H1 (cell line): Measurements from ENCODE around the gene CD300LB. TPM values are rescaled to one million over a fixed set of nuclear protein-coding genes. Genes with fewer than 3 reads are reported as not detected.

Experiments
- CTCF ChIA-PET: fragments of 300-600 bp; sonication (Branson Sonifier 250); formaldehyde crosslinking; loops from one replicate; lab custom pipeline; 2021; ENCODE audit not compliant: partially characterized antibody; lab: Charles Lee
- POLR2A ChIA-PET: fragments of 300-600 bp; sonication (Branson Sonifier 250); formaldehyde crosslinking; loops from one replicate; lab custom pipeline; 2021; ENCODE audit warnings: inconsistent platforms; ENCODE audit not compliant: partially characterized antibody; lab: Charles Lee
- DNase-seq, 2 experiments: peaks; one replicate each; pipeline versions ENCODE4 v3.0.0 to v3.0.0-alpha.2; 2010 to 2022; ENCODE audit warnings: low spot score in 2 of 2, low read depth in 1 of 2, mixed read lengths in 1 of 2
- FAIRE-seq: peaks from 2 replicates; lab custom pipeline; 2011; peaks lifted over from hg19 to GRCh38; lab: Jason Lieb, UNC
- H2AFZ ChIP-seq: 2 replicates; pipeline ENCODE4 v1.8.1; 2012; ENCODE audit warnings: low read length, inconsistent platforms
- H2AK5ac ChIP-seq: 2 replicates; pipeline ENCODE4 v1.6.1; 2013; ENCODE audit warnings: low read depth, low read length
- H2BK120ac ChIP-seq: replicated peaks from 2 replicates; pipeline ENCODE3; 2013; ENCODE audit warnings: low read depth, low read length, inconsistent platforms
- H2BK12ac ChIP-seq: 2 replicates; pipeline ENCODE4 v1.6.1; 2013; ENCODE audit warnings: low read depth, low read length
- H2BK15ac ChIP-seq: 2 replicates; pipeline ENCODE4 v1.6.1; 2013; ENCODE audit warnings: low read length
- H2BK20ac ChIP-seq: 2 replicates; pipeline ENCODE4 v1.6.1; 2013; ENCODE audit warnings: low read length
- H2BK5ac ChIP-seq: 2 replicates; pipeline ENCODE4 v1.6.1; 2013; ENCODE audit warnings: low read depth, low read length
- H3K14ac ChIP-seq: 2 replicates; pipeline ENCODE4 v1.6.1; 2013; ENCODE audit warnings: inconsistent platforms; ENCODE audit not compliant: insufficient read length
- H3K18ac ChIP-seq: 2 replicates; pipeline ENCODE4 v1.6.1; 2013; ENCODE audit warnings: low read length; ENCODE audit errors: extremely low read depth
- H3K23ac ChIP-seq: 2 replicates; pipeline ENCODE4 v1.6.1; 2013; ENCODE audit warnings: inconsistent platforms; ENCODE audit not compliant: insufficient read length
- H3K23me2 ChIP-seq: 2 replicates; pipeline ENCODE4 v1.6.1; 2013; ENCODE audit warnings: low read depth, low read length
- H3K27ac ChIP-seq: 2 replicates; pipeline ENCODE4 v1.6.1; 2011; ENCODE audit warnings: low read depth, low read length, inconsistent platforms
- H3K27me3 ChIP-seq, 4 experiments: replicated peaks in 1 of 4; 1 replicate in 1 of 4; 2 replicates in 3 of 4; pipeline versions ENCODE4 v1.6.1 to v1.8.1; 2011 to 2013; ENCODE audit warnings: low read length in 3 of 4, mild to moderate bottlenecking in 3 of 4, inconsistent platforms in 2 of 4, mixed read lengths in 2 of 4, moderate library complexity in 1 of 4; ENCODE audit not compliant: control insufficient read depth in 3 of 4, insufficient read depth in 3 of 4; ENCODE audit errors: extremely low read depth in 1 of 4
- H3K36me3 ChIP-seq, 4 experiments: 2 replicates each; pipeline versions ENCODE4 v1.6.1 to v1.8.1; 2011 to 2013; ENCODE audit warnings: mild to moderate bottlenecking in 4 of 4, low read length in 3 of 4, moderate library complexity in 2 of 4, control low read depth in 1 of 4, inconsistent platforms in 1 of 4; ENCODE audit not compliant: insufficient read depth in 4 of 4, control insufficient read depth in 2 of 4
- H3K4ac ChIP-seq: replicated peaks from 2 replicates; pipeline ENCODE3; 2013; ENCODE audit warnings: low read length, low read depth, mixed read lengths, inconsistent platforms; ENCODE audit not compliant: insufficient read length
- H3K4me1 ChIP-seq, 4 experiments: replicated peaks in 1 of 4; 1 replicate in 1 of 4; 2 replicates in 3 of 4; pipeline versions ENCODE4 v1.6.1 to v1.8.1; 2011 to 2013; ENCODE audit warnings: low read length in 3 of 4, inconsistent platforms in 2 of 4, mixed read lengths in 1 of 4; ENCODE audit not compliant: insufficient read depth in 4 of 4, control insufficient read depth in 3 of 4
- H3K4me2 ChIP-seq, 2 experiments: 2 replicates each; pipeline versions ENCODE4 v1.6.1 to v1.8.1; 2011 to 2013; ENCODE audit warnings: low read depth in 2 of 2, low read length in 2 of 2, control low read depth in 1 of 2, inconsistent platforms in 1 of 2, mild to moderate bottlenecking in 1 of 2; ENCODE audit not compliant: insufficient read depth in 1 of 2
- H3K4me3 ChIP-seq, 4 experiments: fragments of 200-600, 300-600 bp in 1 of 4; sonication (generic), shearing (Covaris generic), sonication (Bioruptor Twin) in 1 of 4; 2 replicates each; pipeline versions ENCODE4 v1.5.1 to v1.8.1; 2011 to 2016; ENCODE audit warnings: low read length in 4 of 4, low read depth in 3 of 4, control low read depth in 2 of 4, inconsistent platforms in 2 of 4, mild to moderate bottlenecking in 2 of 4, mixed read lengths in 1 of 4, moderate library complexity in 1 of 4; ENCODE audit not compliant: insufficient read depth in 2 of 4; ENCODE audit errors: extremely low read depth in 1 of 4
- H3K56ac ChIP-seq: replicated peaks from 2 replicates; pipeline ENCODE3; 2013; ENCODE audit warnings: low read depth, mild to moderate bottlenecking, mixed read lengths, low read length, inconsistent platforms; ENCODE audit not compliant: insufficient read length
- H3K79me1 ChIP-seq: 2 replicates; pipeline ENCODE4 v1.6.1; 2013; ENCODE audit warnings: low read depth, low read length, control low read depth
- H3K79me2 ChIP-seq, 2 experiments: 2 replicates each; pipeline versions ENCODE4 v1.6.1 to v1.8.1; 2012 to 2013; ENCODE audit warnings: low read length in 2 of 2, mild to moderate bottlenecking in 2 of 2, inconsistent platforms in 1 of 2; ENCODE audit not compliant: insufficient read depth in 2 of 2, control insufficient read depth in 1 of 2
- H3K9ac ChIP-seq, 4 experiments: replicated peaks in 1 of 4; 1 replicate in 1 of 4; 2 replicates in 3 of 4; pipeline versions ENCODE4 v1.6.1 to v1.8.1; 2011 to 2013; ENCODE audit warnings: low read depth in 3 of 4, low read length in 3 of 4, control low read depth in 2 of 4, mild to moderate bottlenecking in 2 of 4, moderate library complexity in 2 of 4, inconsistent platforms in 1 of 4; ENCODE audit errors: extremely low read depth in 1 of 4
- H3K9me3 ChIP-seq, 2 experiments: 2 replicates each; pipeline versions ENCODE4 v1.6.1 to v1.8.1; 2012 to 2013; ENCODE audit warnings: mild to moderate bottlenecking in 2 of 2, moderate library complexity in 2 of 2, control low read depth in 1 of 2, inconsistent platforms in 1 of 2, low read depth in 1 of 2, low read length in 1 of 2, mixed read lengths in 1 of 2; ENCODE audit not compliant: insufficient read depth in 2 of 2
- H4K20me1 ChIP-seq, 2 experiments: replicated peaks in 1 of 2; 2 replicates each; pipeline versions ENCODE3 to v1.8.1; 2011 to 2013; ENCODE audit warnings: inconsistent platforms in 2 of 2, low read length in 2 of 2, mild to moderate bottlenecking in 1 of 2; ENCODE audit not compliant: insufficient read depth in 2 of 2, control insufficient read depth in 1 of 2
- H4K5ac ChIP-seq: 2 replicates; pipeline ENCODE4 v1.6.1; 2013; ENCODE audit warnings: low read length, low read depth, mixed read lengths, inconsistent platforms; ENCODE audit not compliant: insufficient read length
- H4K8ac ChIP-seq: 2 replicates; pipeline ENCODE4 v1.8.0; 2013; ENCODE audit warnings: mild to moderate bottlenecking, moderate library complexity, low read length, inconsistent platforms; ENCODE audit not compliant: insufficient read depth; ENCODE audit errors: extremely low read depth
- H4K91ac ChIP-seq: replicated peaks from 2 replicates; pipeline ENCODE3; 2013; ENCODE audit warnings: low read length, mixed read lengths, inconsistent platforms; ENCODE audit not compliant: insufficient read length
- POLR2AphosphoS5 ChIP-seq: IDR thresholded peaks from 2 replicates; pipeline ENCODE4 v1.6.1; 2011; ENCODE audit warnings: low read depth, low read length
- TBP ChIP-seq: IDR thresholded peaks from 2 replicates; pipeline ENCODE4 v1.6.1; 2011; ENCODE audit warnings: low read depth, low read length, improper control_type of control experiment
- TEAD4 ChIP-seq: IDR thresholded peaks from 2 replicates; pipeline ENCODE4 v1.6.1; 2012; ENCODE audit warnings: low read depth, low read length, inconsistent platforms, mixed read lengths
- WGBS, 2 experiments: shearing (Covaris generic) in 1 of 2; methylation state at CpG; one replicate each; pipeline versions ENCODE4 v1.1.6 to v1.1.7; 2013 to 2015; ENCODE audit warnings: low lambda C conversion rate in 2 of 2, mixed read lengths in 2 of 2, inconsistent platforms in 1 of 2, low coverage in 1 of 2, missing lambda C conversion rate in 1 of 2; ENCODE audit not compliant: insufficient replicate concordance in 2 of 2, insufficient coverage in 1 of 2, insufficient read length in 1 of 2; ENCODE audit errors: extremely low coverage in 1 of 2, missing lambda C conversion rate in 1 of 2; 5-methylcytosine and 5-hydroxymethylcytosine counted together
- polyA plus RNA-seq, 7 experiments: library from polyadenylated mRNA; depleted of rRNA in 3 of 7; stranded (reverse) in 5 of 7; unstranded in 2 of 7; fragments of >200 nt in 5 of 7; fragments of 200-250 nt in 2 of 7; gene quantifications; 1 replicate in 5 of 7; 2 replicates in 1 of 7; 4 replicates in 1 of 7; pipeline versions ENCODE4 v1.2.1 to v1.2.3, GENCODE V29; 2011 to 2013; ENCODE audit warnings: missing spikeins in 2 of 7, mixed read lengths in 2 of 7
- total RNA-seq: library from RNA; stranded (reverse); fragmentation: NEBNext Ultra II Directional; extraction: Animal tissue kit (Norgen Biotek cat#: 25700); gene quantifications from 2 replicates; pipeline ENCODE4 v1.2.1, GENCODE V29; 2021

The CD300LB gene
- total and polyA plus RNA-seq, 2 of the 8 experiments (the other 6 are each of a cell fraction or from before 2014, with no cell fraction given): not detected

DNA sequence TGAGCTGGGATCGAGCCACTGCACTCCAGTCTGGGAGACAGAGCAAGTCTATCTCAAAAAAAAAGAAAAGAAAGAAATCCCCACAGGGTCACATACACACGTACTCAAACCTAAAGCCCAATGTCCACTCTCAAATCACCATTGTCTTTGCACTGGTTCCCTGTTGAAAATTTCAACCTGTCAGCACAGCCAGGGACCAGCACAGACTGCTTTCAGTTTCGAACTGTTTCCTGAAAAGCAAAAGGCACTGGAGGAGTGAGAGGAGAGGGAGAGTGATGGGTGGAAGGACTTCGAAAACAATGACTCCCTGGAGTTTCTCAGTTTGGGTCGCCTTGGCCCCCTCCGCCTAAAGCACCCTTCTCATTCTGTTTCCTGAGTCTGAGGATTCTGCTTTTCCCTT is 23.6 kb upstream of the CD300LB start:
- no peaks in the 10 kb centered on the region; the same call in 1 of the 2 replicates for H3K79me1 ChIP-seq
- H2AK5ac ChIP-seq: no peak overlapping the region
- no peak overlapping the region for H4K5ac ChIP-seq
- H3K4ac ChIP-seq: no peak overlapping the region
- no peak overlapping the region for H2BK12ac ChIP-seq
- WGBS, 2 experiments: 89% methylated on average over 6 of the region's 6 CpGs; no CpG with 5 or more reads in 1 of the 2 experiments
- H3K14ac ChIP-seq: no peak overlapping the region
- no peak overlapping the region for H4K91ac ChIP-seq
- H2BK120ac ChIP-seq: no peak overlapping the region
- no peak overlapping the region for H3K23ac ChIP-seq
- no peak overlapping the region for H2BK15ac ChIP-seq
- H3K9ac ChIP-seq: no peak overlapping the region
- peaks cover 0 to 2% of the 10 kb centered on the region in 2 experiments for H4K20me1 ChIP-seq
- H2BK20ac ChIP-seq: no peak overlapping the region
- no peak overlapping the region for H3K27ac ChIP-seq
- peaks cover 15 to 18% of the 10 kb centered on the region in 2 experiments for H3K9me3 ChIP-seq
- no peak overlapping the region for H3K18ac ChIP-seq
- H3K23me2 ChIP-seq: no peaks in the 10 kb centered on the region
- H3K36me3 ChIP-seq: no peaks in the 10 kb centered on the region
- CTCF ChIA-PET: interaction anchor here (4.0 kb wide), 1 partner anchor 12 kb away, joined by 21 read pairs; the partner anchor contains the start of gene CD300H
- H3K27me3 ChIP-seq: peaks cover 0 to 2% (median 0%) of the 10 kb centered on the region in 4 experiments; a peak in 1 of 7 replicates
- H2BK5ac ChIP-seq: no peak overlapping the region
- H3K56ac ChIP-seq: no peak overlapping the region
- no peaks in the 10 kb centered on the region for H3K79me2 ChIP-seq
- DNase-seq (no peak), FAIRE-seq (no peak)
- no peak overlapping the region for H3K4me3 ChIP-seq
- no peak overlapping the region for H2AFZ ChIP-seq
- no peaks in the 10 kb centered on the region for H3K4me1 ChIP-seq
- H3K4me2 ChIP-seq: no peak overlapping the region
- TF ChIP-seq POLR2AphosphoS5: no peak
- TF ChIP-seq TEAD4: no peak
- TF ChIP-seq TBP: no peak
- POLR2A ChIA-PET: no interaction called here
- H4K8ac ChIP-seq: no peak overlapping the region
